Prostate gland (tissue), 2 donors: Measurements from ENCODE around the gene DDX49. TPM values are rescaled to one million over a fixed set of nuclear protein-coding genes. Genes with fewer than 3 reads are reported as not detected.
"Not testable (repeated sequence)": the region's sequence is repeated elsewhere in the genome, so short reads cannot be mapped to it uniquely, and the experiment has no call there.

ENCODE experiments used
- DNase-seq: peaks from one replicate; pipeline ENCODE4 v3.0.0-alpha.2; 2019; ENCODE audit warnings: low spot score
- H3K27ac ChIP-seq, 2 donors: fragments of 200-600 bp; sonication (generic); 2 replicates each; pipeline ENCODE4 v1.5.1; 2017 to 2019
- H3K27me3 ChIP-seq: fragments of 200-600 bp; sonication (generic); replicated peaks from 2 replicates; pipeline ENCODE4 v1.5.1; 2019; ENCODE audit not compliant: insufficient read depth
- H3K36me3 ChIP-seq, 2 donors: fragments of 200-600 bp; sonication (generic); 1 replicate in 1 of 2; 2 replicates in 1 of 2; pipeline versions ENCODE4 v1.5.1 to v1.8.1; 2017 to 2019
- H3K4me1 ChIP-seq: fragments of 200-600 bp; sonication (generic); replicated peaks from 2 replicates; pipeline ENCODE4 v1.5.1; 2019
- H3K4me3 ChIP-seq, 2 donors: fragments of 200-600 bp; sonication (generic); 2 replicates each; pipeline ENCODE4 v1.5.1; 2017 to 2019
- H3K9me3 ChIP-seq: fragments of 200-600 bp; sonication (generic); 2 replicates; pipeline ENCODE4 v1.5.1; 2017
- CTCF ChIP-seq, 4 experiments: fragments of 200-600 bp in 2 of 4; fragments of 450-650 bp in 2 of 4; sonication (generic) in 2 of 4; IDR thresholded peaks; 1 replicate in 3 of 4; 2 replicates in 1 of 4; pipeline ENCODE4 v1.5.1; 2016 to 2019; ENCODE audit warnings: antibody characterized with exemption in 4 of 4, mild to moderate bottlenecking in 2 of 4, moderate library complexity in 2 of 4
- POLR2A ChIP-seq: fragments of 450-650 bp; IDR thresholded peaks from one replicate; pipeline ENCODE4 v1.6.1; 2016; ENCODE audit warnings: antibody characterized with exemption, mild to moderate bottlenecking
- POLR2AphosphoS5 ChIP-seq: sonication (generic); formaldehyde crosslinking; IDR thresholded peaks from one replicate; pipeline ENCODE4 v1.6.1; 2017; ENCODE audit warnings: antibody characterized with exemption
- WGBS: methylation state at CpG from one replicate; pipeline ENCODE4 v1.1.5; 2018; 5-methylcytosine and 5-hydroxymethylcytosine counted together
- intact Hi-C: fragments of 100-400 bp; cut with DNase I; formaldehyde crosslinking; loops from one replicate; pipeline ENCODE4 v1.14.2; 2022
- total RNA-seq, 2 donors: library from RNA; depleted of rRNA; stranded (reverse); fragments of >200 nt; gene quantifications; one replicate each; pipeline ENCODE4 v1.1.0, GENCODE V29; 2016

Gene DDX49
- total RNA-seq, 2 donors from 2014 or later: 72.0 to 91.2 TPM

GRCh38 chr19:18898607-18899408, 20.7 kb upstream of the DDX49 start:
- Histone ChIP-seq H3K27ac (no peak overlapping the region), H3K4me3 (no peak overlapping the region), H3K4me1 (peaks cover 4% of the 10 kb centered on the region), H3K9me3 (no peaks in the 10 kb centered on the region), H3K27me3 (no peaks in the 10 kb centered on the region), H3K36me3 (peaks cover 0 to 5% of the 10 kb centered on the region in 2 donors)
- WGBS: 75% methylated on average over 18 of the region's 18 CpGs
- intact Hi-C loops: no loop called here
- DNase-seq: no peak
- TF ChIP-seq POLR2AphosphoS5 (no peak), POLR2A (no peak), CTCF (IDR thresholded peaks at IDR 0.05) (no peak)

- intact Hi-C loops: no loop called here
- Histone ChIP-seq H3K4me1 (peaks cover 4% of the 10 kb centered on the region), H3K27ac (no peak overlapping the region), H3K9me3 (no peaks in the 10 kb centered on the region), H3K36me3 (peaks cover 0 to 5% of the 10 kb centered on the region in 2 donors), H3K27me3 (no peaks in the 10 kb centered on the region), H3K4me3 (no peak overlapping the region)
- TF ChIP-seq POLR2A: no peak
- no peak for TF ChIP-seq CTCF (IDR thresholded peaks at IDR 0.05)
- no peak for TF ChIP-seq POLR2AphosphoS5
- no peak for DNase-seq
- 88% methylated on average over 20 of the region's 20 CpGs for WGBS
Measured at GRCh38 chr19:18899624-18900560, 19.6 kb upstream of the DDX49 start.

GRCh38 chr19:18900700-18901481, 18.6 kb upstream of the DDX49 start:
- no peaks in the 10 kb centered on the region for H3K27me3 ChIP-seq
- H3K36me3 ChIP-seq: peaks cover 0 to 5% of the 10 kb centered on the region in 2 donors
- no peak for TF ChIP-seq CTCF (IDR thresholded peaks at IDR 0.05)
- TF ChIP-seq POLR2A: no peak
- TF ChIP-seq POLR2AphosphoS5: no peak
- WGBS: 90% methylated on average over 16 of the region's 17 CpGs
- intact Hi-C loops: no loop called here
- no peak overlapping the region for H3K27ac ChIP-seq
- no peak overlapping the region for H3K4me3 ChIP-seq
- DNase-seq: no peak
- no peaks in the 10 kb centered on the region for H3K4me1 ChIP-seq
- H3K9me3 ChIP-seq: no peaks in the 10 kb centered on the region

GRCh38 chr19:18901491-18901890, 18.0 kb upstream of the DDX49 start:
- no peak overlapping the region for H3K27ac ChIP-seq

GRCh38 chr19:18902519-18902918, 17.0 kb upstream of the DDX49 start:
- H3K27me3 ChIP-seq, H3K36me3 ChIP-seq: not testable (repeated sequence)
- WGBS: 97% methylated on average over 5 of the region's 5 CpGs

More at GRCh38 chr19:18901491-18901890, 18.0 kb upstream of the DDX49 start:
- no peaks in the 10 kb centered on the region for H3K4me1 ChIP-seq
- DNase-seq: no peak
- intact Hi-C loops: no loop called here
- no peaks in the 10 kb centered on the region for H3K27me3 ChIP-seq
- H3K9me3 ChIP-seq: no peaks in the 10 kb centered on the region
- no peak overlapping the region for H3K4me3 ChIP-seq
- WGBS: 94% methylated on average over 7 of the region's 7 CpGs
- peaks cover 0 to 8% of the 10 kb centered on the region in 2 donors for H3K36me3 ChIP-seq
- TF ChIP-seq CTCF (IDR thresholded peaks at IDR 0.05) (no peak), POLR2AphosphoS5 (no peak), POLR2A (no peak)

More at GRCh38 chr19:18902519-18902918, 17.0 kb upstream of the DDX49 start:
- H3K4me3 ChIP-seq, DNase-seq, H3K9me3 ChIP-seq, H3K4me1 ChIP-seq, intact Hi-C loops, H3K27ac ChIP-seq: not testable (repeated sequence)
